A549 (cell line): Measurements from ENCODE around the gene COG5. TPM values are rescaled to one million over a fixed set of nuclear protein-coding genes. Genes with fewer than 3 reads are reported as not detected.

Source experiments
- ATAC-seq, 2 experiments: fragments of 200-7000 bp in 1 of 2; fragments of >200 bp in 1 of 2; cut with Nextera tagmentation in 1 of 2; cut with Tn5 transposase in 1 of 2; 3 replicates each; pipeline versions ENCODE4 v1.8.0 to v1.9.1; 2018 to 2020; ENCODE audit warnings: mild to moderate bottlenecking in 1 of 2, moderate library complexity in 1 of 2
- CTCF ChIA-PET: fragments of 300-600 bp; sonication (Branson Sonifier 250); formaldehyde crosslinking; extraction: SDS; loops from one replicate; lab custom pipeline; 2021; ENCODE audit warnings: antibody characterized with exemption, inconsistent platforms; lab: Yijun Ruan, JAX
- POLR2A ChIA-PET: fragments of 350-600 bp; formaldehyde crosslinking; extraction: SDS; loops from one replicate; lab custom pipeline; 2021; ENCODE audit warnings: antibody characterized with exemption, inconsistent platforms; lab: Yijun Ruan, JAX
- DNase-seq, 2 experiments: peaks; one replicate each; pipeline versions ENCODE4 v3.0.0 to v3.0.0-alpha.2; 2011 to 2016; ENCODE audit warnings: low read depth in 1 of 2, low spot score in 1 of 2
- FAIRE-seq: peaks from 2 replicates; lab custom pipeline; 2011; peaks lifted over from hg19 to GRCh38; lab: Jason Lieb, UNC
- H3K27ac ChIP-seq, 2 experiments: fragments of >200 bp; sonication (Bioruptor Twin); formaldehyde crosslinking; 3 replicates each; pipeline ENCODE4 v1.5.1; 2016 to 2017
- H3K4me1 ChIP-seq: fragments of >200 bp; sonication (Bioruptor Twin); formaldehyde crosslinking; 3 replicates; pipeline ENCODE4 v1.6.1; 2016
- H3K4me2 ChIP-seq: fragments of >200 bp; sonication (Bioruptor Twin); formaldehyde crosslinking; 3 replicates; pipeline ENCODE4 v1.6.1; 2016
- H3K4me3 ChIP-seq: fragments of >200 bp; sonication (Bioruptor Twin); formaldehyde crosslinking; 3 replicates; pipeline ENCODE4 v1.5.1; 2016
- H3K9me3 ChIP-seq: fragments of >200 bp; sonication (Bioruptor Twin); formaldehyde crosslinking; 3 replicates; pipeline ENCODE4 v1.6.1; 2016
- CEBPB ChIP-seq, 2 experiments: fragments of >200 bp in 1 of 2; sonication (Bioruptor Twin) in 1 of 2; formaldehyde crosslinking in 1 of 2; IDR thresholded peaks; 2 replicates each; pipeline ENCODE4 v1.6.1; 2012 to 2016
- EHF ChIP-seq: fragments of 250-450 bp; sonication (Bioruptor Pico); IDR thresholded peaks from 2 replicates; pipeline ENCODE4 v1.5.0; 2020; ENCODE audit warnings: mild to moderate bottlenecking
- FOSL2 ChIP-seq, 2 experiments: fragments of 450-650 bp in 1 of 2; fragments of >200 bp in 1 of 2; sonication (Bioruptor Twin) in 1 of 2; formaldehyde crosslinking; IDR thresholded peaks; 2 replicates each; pipeline versions ENCODE4 v1.5.0 to v1.6.1; 2016 to 2020; ENCODE audit warnings: mild to moderate bottlenecking in 1 of 2, moderate library complexity in 1 of 2
- FOXS1 ChIP-seq: fragments of 250-450 bp; sonication (Bioruptor Pico); IDR thresholded peaks from 2 replicates; pipeline ENCODE4 v1.5.0; 2020; ENCODE audit warnings: mild to moderate bottlenecking, moderate library complexity
- HEYL ChIP-seq: fragments of 250-450 bp; sonication (Bioruptor Pico); IDR thresholded peaks from 2 replicates; pipeline ENCODE4 v1.8.0; 2021; ENCODE audit warnings: mild to moderate bottlenecking, moderate library complexity
- HOXB13 ChIP-seq: fragments of 250-450 bp; sonication (Bioruptor Pico); IDR thresholded peaks from 2 replicates; pipeline ENCODE4 v1.5.0; 2020; ENCODE audit warnings: low read depth, mild to moderate bottlenecking, moderate library complexity
- HOXB5 ChIP-seq: fragments of 250-450 bp; sonication (Bioruptor Pico); IDR thresholded peaks from 2 replicates; pipeline ENCODE4 v1.5.0; 2020; ENCODE audit warnings: mild to moderate bottlenecking, moderate library complexity
- JUN ChIP-seq, 2 experiments: fragments of >200 bp; sonication (Bioruptor Twin); formaldehyde crosslinking; IDR thresholded peaks; 2 replicates in 1 of 2; 3 replicates in 1 of 2; pipeline ENCODE4 v1.6.1; 2016 to 2017
- MAFK ChIP-seq: fragments of 450-650 bp; IDR thresholded peaks from 2 replicates; pipeline ENCODE4 v1.6.1; 2014; ENCODE audit not compliant: partially characterized antibody
- MAZ ChIP-seq: fragments of 150-350 bp; IDR thresholded peaks from 2 replicates; pipeline ENCODE4 v1.6.1; 2014; ENCODE audit warnings: antibody characterized with exemption, low read depth, low read length, borderline replicate concordance
- MYC ChIP-seq: IDR thresholded peaks from 2 replicates; pipeline ENCODE4 v1.6.1; 2012; ENCODE audit warnings: mild to moderate bottlenecking, inconsistent platforms, low read length, improper control_type of control experiment, borderline replicate concordance
- NFE2L2 ChIP-seq: fragments of 150-350 bp; conservative IDR thresholded peaks from 2 replicates; pipeline ENCODE4 v1.6.1; 2014; ENCODE audit warnings: low read length
- POLR2A ChIP-seq: IDR thresholded peaks from 2 replicates; pipeline ENCODE4 v1.6.1; 2012; ENCODE audit warnings: mild to moderate bottlenecking, low read length
- RARB ChIP-seq: fragments of 250-450 bp; sonication (Bioruptor Pico); IDR thresholded peaks from 2 replicates; pipeline ENCODE4 v1.8.0; 2021; ENCODE audit warnings: mild to moderate bottlenecking, moderate library complexity
- RCOR1 ChIP-seq: fragments of 150-350 bp; IDR thresholded peaks from 2 replicates; pipeline ENCODE4 v1.6.1; 2014; ENCODE audit warnings: antibody characterized with exemption, low read length, low read depth
- RFX5 ChIP-seq: fragments of 450-650 bp; IDR thresholded peaks from 2 replicates; pipeline ENCODE4 v1.7.1; 2014; ENCODE audit warnings: antibody characterized with exemption, mild to moderate bottlenecking, moderate library complexity
- SREBF2 ChIP-seq: fragments of 450-650 bp; IDR thresholded peaks from 2 replicates; pipeline ENCODE4 v1.6.1; 2014; ENCODE audit warnings: mild to moderate bottlenecking, moderate library complexity
- TFCP2L1 ChIP-seq: fragments of 250-450 bp; sonication (Bioruptor Pico); IDR thresholded peaks from 2 replicates; pipeline ENCODE4 v1.5.0; 2021; ENCODE audit warnings: mild to moderate bottlenecking
- ZC3H11A ChIP-seq: fragments of 450-650 bp; IDR thresholded peaks from 2 replicates; pipeline ENCODE4 v1.6.1; 2014; ENCODE audit warnings: antibody characterized with exemption, mild to moderate bottlenecking
- WGBS: methylation state at CpG from one replicate; pipeline ENCODE4 v1.1.6; 2017; ENCODE audit errors: missing lambda C conversion rate; 5-methylcytosine and 5-hydroxymethylcytosine counted together
- polyA plus RNA-seq, 4 experiments: library from polyadenylated mRNA; depleted of rRNA in 3 of 4; stranded (reverse); fragments of >200 nt; fragmentation: RNase III in 1 of 4; extraction: RNeasy Plus Mini Kit Qiagen cat#74134 plus additional on column Dnase treatment in 1 of 4; gene quantifications; 2 replicates in 3 of 4; 3 replicates in 1 of 4; pipeline ENCODE4 v1.2.3, GENCODE V29; 2011 to 2017
- TF ChIP-seq, protein P1 (sequence below): IDR thresholded peaks from 2 replicates; pipeline ENCODE4 v1.6.1; 2012
- TF ChIP-seq, protein P2 (sequence below): fragments of 250-450 bp; sonication (Bioruptor Pico); IDR thresholded peaks from 2 replicates; pipeline ENCODE4 v1.5.0; 2021; ENCODE audit warnings: mild to moderate bottlenecking, moderate library complexity, borderline replicate concordance
- TF ChIP-seq, protein P3 (sequence below): fragments of 200-600 bp; sonication (generic); IDR thresholded peaks from 2 replicates; pipeline ENCODE4 v1.6.1; 2016; ENCODE audit warnings: antibody characterized with exemption, mild to moderate bottlenecking, moderate library complexity
- TF ChIP-seq, protein P4 (sequence below): fragments of 450-650 bp; IDR thresholded peaks from 2 replicates; pipeline ENCODE4 v1.6.1; 2014; ENCODE audit warnings: antibody characterized with exemption
- TF ChIP-seq, protein P5 (sequence below): IDR thresholded peaks from 2 replicates; pipeline ENCODE4 v1.6.1; 2012; ENCODE audit warnings: low read depth, borderline replicate concordance

The COG5 gene
- polyA plus RNA-seq, 2 of the 4 experiments (the other 2 are of a cell fraction) = 22.5 to 44.0 TPM

DNA sequence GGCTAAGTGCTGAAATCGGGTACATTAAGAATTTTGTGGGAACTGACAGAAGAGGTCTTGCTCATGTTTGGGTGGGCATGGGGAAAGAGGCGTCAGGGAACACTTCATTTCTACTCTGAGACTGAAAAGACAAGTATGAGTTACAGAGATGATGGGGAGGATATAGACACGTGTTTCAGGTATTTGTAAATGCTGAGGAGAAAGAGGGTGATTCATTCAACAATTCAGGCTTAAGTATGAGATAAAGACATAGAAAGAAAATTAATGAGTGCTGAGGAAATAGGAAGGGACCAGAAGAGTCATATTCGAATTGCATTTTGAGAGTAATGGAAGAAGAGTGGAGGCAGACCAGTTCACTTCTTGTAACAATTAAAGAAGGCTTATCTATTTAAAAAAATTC, 251.3 kb downstream of the COG5 start:
- POLR2A ChIA-PET = no interaction called here
- CTCF ChIA-PET = no interaction called here

DNA sequence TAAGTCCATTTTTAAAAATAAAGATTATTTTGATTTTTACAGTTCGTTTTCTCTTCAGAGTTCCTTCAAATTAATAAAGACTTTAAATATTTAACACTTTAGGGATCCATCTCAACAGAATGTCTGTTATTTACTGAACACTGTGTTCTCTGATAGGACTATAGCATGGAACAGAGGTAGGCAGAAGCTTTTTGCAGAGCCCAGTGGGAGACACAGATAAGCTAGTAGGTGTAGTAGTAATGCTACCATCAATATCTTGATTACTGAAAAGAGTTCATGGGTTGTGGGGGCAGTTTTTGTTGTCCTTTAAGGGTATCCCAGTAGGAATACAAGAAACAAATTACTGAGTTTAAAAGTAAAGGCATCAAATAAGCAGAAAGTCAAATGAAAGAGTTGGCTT, 254.4 kb downstream of the COG5 start:
- Histone ChIP-seq H3K9me3 (no peaks in the 10 kb centered on the region), H3K4me1 (no peaks in the 10 kb centered on the region), H3K27ac (no peak overlapping the region), H3K4me2 (no peak overlapping the region), H3K4me3 (no peak overlapping the region)
- ATAC-seq (no peak), DNase-seq (no peak), FAIRE-seq (no peak)
- no peak for TF ChIP-seq HOXB13
- no peak for TF ChIP-seq MAZ
- no peak for TF ChIP-seq RARB (CRISPR knock-in tag)
- TF ChIP-seq ZC3H11A = no peak
- no peak for TF ChIP-seq JUN (IDR thresholded peaks at IDR 0.05)
- no peak for TF ChIP-seq EHF (CRISPR knock-in tag)
- TF ChIP-seq POLR2A = no peak
- no peak for TF ChIP-seq HEYL (CRISPR knock-in tag)
- TF ChIP-seq MAFK = no peak
- TF ChIP-seq, protein P1, sequence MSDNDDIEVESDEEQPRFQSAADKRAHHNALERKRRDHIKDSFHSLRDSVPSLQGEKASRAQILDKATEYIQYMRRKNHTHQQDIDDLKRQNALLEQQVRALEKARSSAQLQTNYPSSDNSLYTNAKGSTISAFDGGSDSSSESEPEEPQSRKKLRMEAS = no peak
- no peak for TF ChIP-seq NFE2L2
- TF ChIP-seq SREBF2 = no peak
- TF ChIP-seq MYC = no peak
- no peak for TF ChIP-seq FOSL2 (IDR thresholded peaks at IDR 0.05)
- TF ChIP-seq FOSL2 (CRISPR knock-in tag; IDR thresholded peaks at IDR 0.05) = no peak
- TF ChIP-seq HOXB5 (CRISPR knock-in tag) = no peak
- no peak for TF ChIP-seq FOXS1 (CRISPR knock-in tag)
- ChIA-PET POLR2A (no interaction called here), CTCF (interaction anchor here (0.9 kb wide), 1 partner anchor 517 kb away, joined by 3 read pairs; no protein-coding TSS in a partner anchor)
- WGBS = 60% methylated on average over 1 of the region's 1 CpG

More for the DNA sequence above, 251.3 kb downstream of the COG5 start:
- H3K4me1 ChIP-seq = no peaks in the 10 kb centered on the region
- no peak overlapping the region for H3K4me2 ChIP-seq
- TF ChIP-seq FOXS1 (CRISPR knock-in tag) (no peak), EHF (CRISPR knock-in tag) (no peak), CEBPB (IDR thresholded peaks at IDR 0.05) (no peak), HEYL (CRISPR knock-in tag) (no peak), TFCP2L1 (CRISPR knock-in tag) (no peak), RCOR1 (no peak), SREBF2 (no peak), RFX5 (no peak), HOXB5 (CRISPR knock-in tag) (no peak)
- TF ChIP-seq, protein P2, sequence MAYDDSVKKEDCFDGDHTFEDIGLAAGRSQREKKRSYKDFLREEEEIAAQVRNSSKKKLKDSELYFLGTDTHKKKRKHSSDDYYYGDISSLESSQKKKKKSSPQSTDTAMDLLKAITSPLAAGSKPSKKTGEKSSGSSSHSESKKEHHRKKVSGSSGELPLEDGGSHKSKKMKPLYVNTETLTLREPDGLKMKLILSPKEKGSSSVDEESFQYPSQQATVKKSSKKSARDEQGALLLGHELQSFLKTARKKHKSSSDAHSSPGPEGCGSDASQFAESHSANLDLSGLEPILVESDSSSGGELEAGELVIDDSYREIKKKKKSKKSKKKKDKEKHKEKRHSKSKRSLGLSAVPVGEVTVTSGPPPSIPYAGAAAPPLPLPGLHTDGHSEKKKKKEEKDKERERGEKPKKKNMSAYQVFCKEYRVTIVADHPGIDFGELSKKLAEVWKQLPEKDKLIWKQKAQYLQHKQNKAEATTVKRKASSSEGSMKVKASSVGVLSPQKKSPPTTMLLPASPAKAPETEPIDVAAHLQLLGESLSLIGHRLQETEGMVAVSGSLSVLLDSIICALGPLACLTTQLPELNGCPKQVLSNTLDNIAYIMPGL (CRISPR knock-in tag) = no peak
- TF ChIP-seq, protein P3, sequence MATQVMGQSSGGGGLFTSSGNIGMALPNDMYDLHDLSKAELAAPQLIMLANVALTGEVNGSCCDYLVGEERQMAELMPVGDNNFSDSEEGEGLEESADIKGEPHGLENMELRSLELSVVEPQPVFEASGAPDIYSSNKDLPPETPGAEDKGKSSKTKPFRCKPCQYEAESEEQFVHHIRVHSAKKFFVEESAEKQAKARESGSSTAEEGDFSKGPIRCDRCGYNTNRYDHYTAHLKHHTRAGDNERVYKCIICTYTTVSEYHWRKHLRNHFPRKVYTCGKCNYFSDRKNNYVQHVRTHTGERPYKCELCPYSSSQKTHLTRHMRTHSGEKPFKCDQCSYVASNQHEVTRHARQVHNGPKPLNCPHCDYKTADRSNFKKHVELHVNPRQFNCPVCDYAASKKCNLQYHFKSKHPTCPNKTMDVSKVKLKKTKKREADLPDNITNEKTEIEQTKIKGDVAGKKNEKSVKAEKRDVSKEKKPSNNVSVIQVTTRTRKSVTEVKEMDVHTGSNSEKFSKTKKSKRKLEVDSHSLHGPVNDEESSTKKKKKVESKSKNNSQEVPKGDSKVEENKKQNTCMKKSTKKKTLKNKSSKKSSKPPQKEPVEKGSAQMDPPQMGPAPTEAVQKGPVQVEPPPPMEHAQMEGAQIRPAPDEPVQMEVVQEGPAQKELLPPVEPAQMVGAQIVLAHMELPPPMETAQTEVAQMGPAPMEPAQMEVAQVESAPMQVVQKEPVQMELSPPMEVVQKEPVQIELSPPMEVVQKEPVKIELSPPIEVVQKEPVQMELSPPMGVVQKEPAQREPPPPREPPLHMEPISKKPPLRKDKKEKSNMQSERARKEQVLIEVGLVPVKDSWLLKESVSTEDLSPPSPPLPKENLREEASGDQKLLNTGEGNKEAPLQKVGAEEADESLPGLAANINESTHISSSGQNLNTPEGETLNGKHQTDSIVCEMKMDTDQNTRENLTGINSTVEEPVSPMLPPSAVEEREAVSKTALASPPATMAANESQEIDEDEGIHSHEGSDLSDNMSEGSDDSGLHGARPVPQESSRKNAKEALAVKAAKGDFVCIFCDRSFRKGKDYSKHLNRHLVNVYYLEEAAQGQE = no peak
- TF ChIP-seq, protein P4, sequence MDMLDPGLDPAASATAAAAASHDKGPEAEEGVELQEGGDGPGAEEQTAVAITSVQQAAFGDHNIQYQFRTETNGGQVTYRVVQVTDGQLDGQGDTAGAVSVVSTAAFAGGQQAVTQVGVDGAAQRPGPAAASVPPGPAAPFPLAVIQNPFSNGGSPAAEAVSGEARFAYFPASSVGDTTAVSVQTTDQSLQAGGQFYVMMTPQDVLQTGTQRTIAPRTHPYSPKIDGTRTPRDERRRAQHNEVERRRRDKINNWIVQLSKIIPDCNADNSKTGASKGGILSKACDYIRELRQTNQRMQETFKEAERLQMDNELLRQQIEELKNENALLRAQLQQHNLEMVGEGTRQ = no peak
- TF ChIP-seq, protein P5, sequence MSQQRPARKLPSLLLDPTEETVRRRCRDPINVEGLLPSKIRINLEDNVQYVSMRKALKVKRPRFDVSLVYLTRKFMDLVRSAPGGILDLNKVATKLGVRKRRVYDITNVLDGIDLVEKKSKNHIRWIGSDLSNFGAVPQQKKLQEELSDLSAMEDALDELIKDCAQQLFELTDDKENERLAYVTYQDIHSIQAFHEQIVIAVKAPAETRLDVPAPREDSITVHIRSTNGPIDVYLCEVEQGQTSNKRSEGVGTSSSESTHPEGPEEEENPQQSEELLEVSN = no peak
- FAIRE-seq (no peak), ATAC-seq (no peak), DNase-seq (no peak)
- no peak overlapping the region for H3K27ac ChIP-seq
- 75% methylated on average over 4 of the region's 4 CpGs for WGBS
- no peak overlapping the region for H3K4me3 ChIP-seq
- H3K9me3 ChIP-seq = no peaks in the 10 kb centered on the region
